Kidney tubule cell (primary cell): ENCODE measurements around the gene ZNF385A.

Experiments
- DNase-seq: peaks from one replicate; pipeline ENCODE4 v3.0.0-alpha.2; 2018; ENCODE audit warnings: low spot score

The ZNF385A gene

DNA sequence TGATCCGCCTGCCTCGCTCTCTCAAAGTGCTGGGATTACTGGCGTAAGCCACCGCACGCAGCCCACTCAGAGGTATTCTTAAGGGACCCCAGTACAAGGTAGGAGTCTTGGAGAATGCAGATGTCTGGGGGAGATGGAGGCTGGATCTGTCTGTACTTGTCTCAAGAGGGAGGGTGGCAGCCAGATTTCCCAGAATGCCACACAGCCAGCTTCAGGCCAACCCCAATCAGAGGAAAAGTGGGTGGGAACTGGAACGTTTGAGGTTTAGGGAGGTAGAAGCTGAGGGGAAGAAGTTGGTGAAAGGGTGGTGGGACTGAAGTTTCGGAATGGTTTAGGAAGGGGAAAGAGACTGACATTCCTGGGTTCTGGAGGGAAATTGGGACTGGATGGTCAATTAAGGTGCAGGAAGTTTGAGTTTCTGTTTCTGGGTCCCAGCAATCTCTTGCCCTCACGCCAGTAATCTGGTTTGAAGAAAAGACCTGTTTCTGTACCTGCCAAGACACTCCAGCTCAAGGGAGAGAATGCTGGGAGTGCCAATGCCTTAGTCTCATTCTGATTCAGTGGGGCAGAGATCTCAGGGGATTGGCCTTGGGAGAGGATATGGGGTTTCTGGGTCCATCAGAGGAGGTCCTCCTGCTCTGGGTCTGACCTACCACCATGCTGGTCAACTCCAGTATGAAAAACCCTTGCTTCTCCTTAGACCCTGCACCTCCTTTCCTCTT is 8.1 kb upstream of the ZNF385A start:
- no peak for DNase-seq

DNA sequence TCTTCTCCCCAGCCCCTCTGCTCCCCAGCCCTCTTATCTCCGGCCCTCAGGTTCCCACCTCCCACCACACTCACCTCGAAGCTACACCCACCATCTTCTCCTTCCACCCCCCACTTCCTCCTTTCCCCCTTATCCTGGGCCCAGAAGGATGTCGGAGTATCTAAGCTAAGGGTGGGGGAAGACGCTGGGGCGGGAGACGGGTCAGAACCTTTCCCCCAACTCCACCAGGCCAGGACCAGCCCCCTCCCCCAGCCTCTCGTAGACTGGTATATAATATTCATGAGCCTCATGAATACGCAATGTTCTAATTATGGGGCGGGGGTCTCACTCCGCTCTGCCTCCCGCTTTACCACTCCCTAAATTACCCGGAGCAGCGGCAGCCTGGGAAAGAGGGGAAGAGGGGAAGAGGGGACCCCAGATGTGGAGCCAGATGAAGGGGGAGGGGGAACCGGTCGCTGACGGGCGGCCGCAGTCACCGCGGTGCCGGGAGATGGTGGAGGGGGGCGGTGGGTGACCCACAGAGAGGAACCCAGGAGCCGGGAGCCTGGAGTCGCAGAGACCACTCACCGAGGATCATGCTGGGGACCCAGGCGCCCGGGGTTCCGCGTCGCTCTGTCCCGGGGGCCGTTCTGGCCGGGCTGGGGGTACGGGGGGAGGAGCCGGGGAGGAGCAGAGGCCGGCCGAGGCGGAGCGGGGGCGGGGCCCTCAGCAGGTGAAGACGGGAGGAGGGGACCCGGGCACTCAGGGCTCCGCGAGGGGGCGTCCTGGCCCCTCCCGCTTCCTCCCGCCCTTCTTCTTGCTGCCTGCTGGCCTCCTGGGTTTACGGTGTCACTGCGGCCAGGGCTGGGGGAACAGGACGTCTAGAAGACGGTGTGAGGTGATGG is 6.4 kb upstream of the ZNF385A start:
- peak; percentile 33 for DNase-seq

DNA sequence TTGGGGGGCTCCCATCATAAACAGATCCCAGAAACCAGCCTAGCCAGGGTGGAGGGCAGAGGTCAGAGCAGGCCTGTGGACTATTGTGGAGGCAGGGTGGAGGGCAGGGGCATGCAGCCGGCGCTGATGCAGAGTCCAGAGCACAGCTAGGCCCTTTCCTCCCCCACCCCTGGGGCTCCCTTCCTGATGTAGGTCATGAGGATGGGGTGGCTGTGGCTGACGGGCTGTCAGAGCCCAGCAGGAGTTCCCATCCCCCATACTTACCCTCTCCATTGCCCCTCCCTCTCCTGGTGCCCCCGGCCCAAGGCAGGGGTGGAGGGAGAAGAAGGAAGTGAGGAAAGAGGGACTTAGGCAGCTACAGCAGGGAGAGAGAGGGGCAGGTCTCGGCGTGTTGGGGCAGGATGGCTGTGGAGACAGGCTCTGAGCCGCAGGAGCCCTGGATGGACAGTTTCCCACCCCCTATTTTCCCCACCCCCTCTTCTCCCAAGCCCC is 5.7 kb upstream of the ZNF385A start:
- no peak for DNase-seq

- no peak for DNase-seq
Observed at GRCh38 chr12:54389607-54390175, 5.2 kb upstream of the ZNF385A start.

- no peak for DNase-seq
Observed at GRCh38 chr12:54389134-54389508, 4.6 kb upstream of the ZNF385A start.

GRCh38 chr12:54388237-54389133 is 4.0 kb upstream of the ZNF385A start:
- no peak for DNase-seq

DNA sequence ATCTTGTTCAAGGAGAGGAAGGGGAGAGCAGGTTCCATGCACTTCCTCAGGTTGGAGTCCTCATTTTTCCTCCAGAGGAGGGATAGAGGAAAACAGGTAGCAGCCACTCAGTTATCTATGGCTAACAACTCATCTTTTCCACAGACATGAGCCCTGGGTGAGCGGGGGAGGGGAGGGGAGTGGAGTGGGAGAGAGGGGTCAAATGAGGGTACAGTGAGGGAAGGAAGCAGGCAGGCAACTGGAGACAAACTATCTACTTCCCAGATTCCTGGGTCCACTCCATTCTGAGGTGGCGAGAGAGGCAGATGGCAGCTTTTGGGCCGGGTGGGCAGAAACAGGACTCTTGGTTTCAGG is 2.6 kb upstream of the ZNF385A start:
- DNase-seq = no peak

GRCh38 chr12:54386403-54387113 is 2.0 kb upstream of the ZNF385A start:
- no peak for DNase-seq

GRCh38 chr12:54385251-54385914 is 850 bp upstream of the ZNF385A start:
- DNase-seq = no peak

DNA sequence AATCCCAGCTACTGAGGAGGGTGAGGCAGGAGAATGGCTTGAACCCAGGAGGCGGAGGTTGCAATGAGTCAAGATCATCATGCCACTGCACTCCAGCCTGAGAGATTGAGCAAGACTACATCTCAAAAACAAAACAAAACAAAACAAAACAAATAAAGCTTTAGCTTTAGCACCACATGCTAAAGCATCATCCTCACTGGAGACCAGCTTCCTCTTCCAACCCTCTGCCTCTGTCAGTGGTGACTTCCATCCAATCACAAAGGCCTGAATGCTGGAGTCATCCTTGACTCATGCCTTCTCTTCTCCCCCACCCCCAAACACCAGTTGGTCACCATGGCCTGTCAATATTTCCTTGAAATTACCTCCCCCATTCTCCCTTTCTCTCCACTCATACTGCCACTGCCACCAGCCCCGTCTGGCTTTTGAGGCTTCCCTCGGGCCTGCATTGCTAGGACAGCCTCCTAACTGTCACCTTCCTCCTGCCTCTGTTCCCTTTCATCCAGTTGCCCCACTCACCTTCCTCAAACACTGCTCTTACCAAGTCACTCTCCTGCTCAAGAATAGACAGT is 1.4 kb downstream of the ZNF385A start:
- DNase-seq = peak; percentile 93

- DNase-seq = no peak
Observed at GRCh38 chr12:54381136-54381535, 3.4 kb downstream of the ZNF385A start.

GRCh38 chr12:54379398-54380201 is 4.9 kb downstream of the ZNF385A start:
- peak; percentile 89 for DNase-seq

DNA sequence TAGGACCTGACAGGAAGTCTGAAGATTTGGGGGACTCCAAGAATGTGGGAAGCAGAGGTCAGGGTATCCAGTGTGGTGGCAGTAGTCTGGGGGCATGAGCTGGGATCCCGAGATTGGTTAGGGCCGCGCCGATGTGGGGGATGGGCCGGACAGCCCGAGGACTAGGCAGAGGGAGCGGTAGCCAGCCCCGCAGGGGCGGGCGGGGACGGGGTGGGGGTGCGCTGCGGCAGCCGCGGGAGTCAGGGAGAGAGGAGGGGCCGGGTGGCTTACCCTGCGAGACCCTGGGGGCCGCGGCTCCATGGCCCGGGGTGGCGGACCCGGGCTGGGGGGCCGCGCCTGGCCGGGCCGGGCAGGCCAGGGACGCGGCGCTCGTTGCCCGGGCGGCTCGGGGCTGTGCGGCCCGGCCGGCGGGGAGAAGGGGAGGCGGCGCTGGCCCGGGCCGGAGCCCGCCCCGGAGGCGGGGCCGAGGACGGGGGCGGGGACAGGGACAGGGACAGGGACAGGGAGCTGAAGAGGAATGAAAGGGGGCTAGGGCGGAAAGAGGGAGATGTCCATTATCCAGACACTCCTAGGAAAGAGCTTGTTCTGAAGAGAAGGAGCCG is 5.6 kb downstream of the ZNF385A start:
- peak; percentile 65 for DNase-seq

GRCh38 chr12:54377797-54378515 is 6.6 kb downstream of the ZNF385A start:
- no peak for DNase-seq

DNA sequence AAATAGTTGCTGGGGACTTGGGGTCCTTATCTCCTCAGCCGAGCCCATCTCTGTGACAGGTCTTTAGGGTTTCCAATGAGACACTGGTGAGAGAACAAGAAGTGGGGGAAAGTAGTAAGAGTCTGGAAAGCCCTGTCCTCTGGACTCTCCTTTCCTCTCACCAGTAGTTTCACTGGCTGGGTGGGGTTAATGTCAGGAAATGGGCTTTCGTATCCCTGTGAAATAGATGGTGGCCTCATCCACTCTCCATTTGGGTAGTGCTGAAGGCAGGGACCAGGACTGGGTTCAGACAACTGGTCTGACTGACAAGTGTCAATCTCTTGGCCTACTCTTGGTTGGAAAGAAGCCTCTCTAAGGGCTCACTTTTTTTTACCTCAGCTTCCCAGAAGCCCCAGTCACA is 7.5 kb downstream of the ZNF385A start:
- DNase-seq = no peak

GRCh38 chr12:54376596-54376995 is 7.9 kb downstream of the ZNF385A start:
- no peak for DNase-seq

GRCh38 chr12:54375259-54375579 is 9.3 kb downstream of the ZNF385A start:
- DNase-seq = no peak

GRCh38 chr12:54374562-54375258 is 9.8 kb downstream of the ZNF385A start:
- no peak for DNase-seq
